HG03558 (cell line): ENCODE data around the gene SUV39H1.
"Not testable (repeated sequence)": the region's sequence is repeated elsewhere in the genome, so short reads cannot be mapped to it uniquely, and the experiment has no call there.

Source experiments
- ATAC-seq: cut with Tn5 transposase; IDR thresholded peaks from one replicate; pipeline ENCODE4 v1.9.1; 2021; ENCODE audit warnings: moderate number of reproducible peaks; ENCODE audit not compliant: unreplicated experiment; ENCODE audit errors: extremely low read depth

The SUV39H1 gene

GRCh38 chrX:48685416-48685815 is 11.1 kb upstream of the SUV39H1 start:
- ATAC-seq: no peak

- ATAC-seq: no peak
Measured at GRCh38 chrX:48688531-48689150, 7.9 kb upstream of the SUV39H1 start.

DNA sequence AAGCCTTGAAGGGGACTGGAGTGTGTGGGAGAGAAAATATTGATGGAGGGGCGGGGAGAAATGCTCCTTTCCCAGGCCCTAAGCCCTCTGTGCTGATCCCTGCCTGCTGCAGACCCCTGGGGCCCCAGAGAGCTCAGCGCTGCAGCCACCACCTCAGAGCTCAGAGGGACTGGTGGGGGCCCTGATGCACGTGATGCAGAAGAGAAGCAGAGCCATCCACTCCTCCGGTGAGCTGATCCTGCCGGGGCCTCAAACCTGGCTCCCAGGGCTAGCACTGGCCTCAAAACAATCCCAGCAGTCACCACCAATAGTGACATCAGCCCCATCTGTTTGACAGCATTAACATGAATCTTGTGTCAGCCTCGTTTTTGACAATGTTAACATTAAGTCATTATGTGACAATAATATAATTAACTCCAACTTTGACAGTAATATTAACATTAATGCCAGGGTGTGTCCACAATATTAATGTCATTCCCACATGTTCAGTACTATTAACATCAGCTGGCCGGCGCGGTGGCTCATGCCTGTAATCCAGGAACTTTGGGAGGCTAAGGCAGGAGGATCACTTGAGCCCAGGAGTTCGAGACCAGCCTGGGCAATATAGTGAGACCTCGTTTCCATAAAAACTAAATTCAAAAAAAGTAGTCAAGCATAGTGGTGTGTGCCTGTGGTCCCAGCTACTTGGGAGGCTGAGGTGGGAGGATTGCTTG is 7.2 kb upstream of the SUV39H1 start:
- ATAC-seq: no peak

- ATAC-seq: not testable (repeated sequence)
Measured at GRCh38 chrX:48691746-48692145, 4.8 kb upstream of the SUV39H1 start.

- ATAC-seq: no peak
Measured at GRCh38 chrX:48694776-48695533, 1.6 kb upstream of the SUV39H1 start.

- no peak for ATAC-seq
Measured at GRCh38 chrX:48695534-48695896, 1.0 kb upstream of the SUV39H1 start.

- ATAC-seq: no peak
Measured at GRCh38 chrX:48695925-48696300, 621 bp upstream of the SUV39H1 start.

- ATAC-seq: no peak
Measured at GRCh38 chrX:48696909-48697727, 584 bp downstream of the SUV39H1 start.

DNA sequence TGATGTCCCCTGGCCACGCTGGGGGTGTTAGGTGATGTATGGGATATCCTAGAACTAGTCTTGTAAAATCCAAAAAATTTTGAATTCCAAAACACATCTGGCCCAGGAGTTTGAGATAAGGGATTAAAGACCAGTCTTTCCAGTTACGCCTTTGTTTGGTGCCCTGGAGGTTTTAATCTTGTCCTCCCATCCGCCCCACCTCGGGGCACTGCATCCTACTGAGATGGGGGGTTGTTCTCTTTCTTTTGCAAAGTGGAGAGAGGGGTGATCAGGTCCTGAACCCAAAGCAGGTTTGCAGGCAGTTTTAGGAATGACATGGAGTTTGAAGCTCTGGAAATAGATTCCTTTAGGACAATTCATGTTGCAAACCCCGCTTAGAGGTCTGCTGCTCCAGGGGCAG is 1.8 kb downstream of the SUV39H1 start:
- no peak for ATAC-seq

DNA sequence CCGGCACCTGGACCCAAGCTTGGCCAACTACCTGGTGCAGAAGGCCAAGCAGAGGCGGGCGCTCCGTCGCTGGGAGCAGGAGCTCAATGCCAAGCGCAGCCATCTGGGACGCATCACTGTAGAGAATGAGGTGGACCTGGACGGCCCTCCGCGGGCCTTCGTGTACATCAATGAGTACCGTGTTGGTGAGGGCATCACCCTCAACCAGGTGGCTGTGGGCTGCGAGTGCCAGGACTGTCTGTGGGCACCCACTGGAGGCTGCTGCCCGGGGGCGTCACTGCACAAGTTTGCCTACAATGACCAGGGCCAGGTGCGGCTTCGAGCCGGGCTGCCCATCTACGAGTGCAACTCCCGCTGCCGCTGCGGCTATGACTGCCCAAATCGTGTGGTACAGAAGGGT is 3.7 kb downstream of the SUV39H1 start:
- ATAC-seq: no peak

DNA sequence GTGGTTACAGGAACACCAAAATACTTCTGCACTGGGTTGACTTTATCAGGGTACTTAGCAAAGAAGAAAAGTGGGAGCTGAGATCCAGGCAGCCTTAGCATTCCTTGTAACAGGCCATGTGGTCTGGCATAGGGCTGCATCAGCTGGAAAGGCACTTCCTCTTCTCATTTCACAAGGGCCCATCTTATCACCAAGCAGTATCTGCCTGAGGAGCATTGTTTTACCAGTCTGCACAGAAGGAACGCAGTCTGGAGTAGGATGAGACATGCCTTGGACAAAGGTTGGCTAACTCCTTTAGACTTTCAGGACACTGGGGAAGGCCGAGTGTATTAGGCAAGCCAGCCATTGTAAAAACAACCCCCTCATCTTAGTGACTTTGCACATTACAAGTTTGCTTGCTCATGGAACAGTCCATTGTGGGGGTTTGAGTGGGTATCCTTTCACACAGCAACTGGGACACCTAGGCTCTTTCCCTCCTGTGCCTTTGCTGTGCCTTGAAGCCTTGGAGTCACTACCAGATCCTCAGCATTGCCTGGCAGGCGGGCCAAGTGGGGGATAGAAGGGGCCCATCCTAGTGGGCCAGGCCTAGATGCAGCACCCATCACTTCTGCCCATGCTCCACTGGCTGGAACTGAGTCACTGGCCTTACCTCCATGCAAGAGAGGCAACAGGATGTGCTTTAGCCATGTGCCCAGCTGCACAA is 4.6 kb downstream of the SUV39H1 start:
- no peak for ATAC-seq

DNA sequence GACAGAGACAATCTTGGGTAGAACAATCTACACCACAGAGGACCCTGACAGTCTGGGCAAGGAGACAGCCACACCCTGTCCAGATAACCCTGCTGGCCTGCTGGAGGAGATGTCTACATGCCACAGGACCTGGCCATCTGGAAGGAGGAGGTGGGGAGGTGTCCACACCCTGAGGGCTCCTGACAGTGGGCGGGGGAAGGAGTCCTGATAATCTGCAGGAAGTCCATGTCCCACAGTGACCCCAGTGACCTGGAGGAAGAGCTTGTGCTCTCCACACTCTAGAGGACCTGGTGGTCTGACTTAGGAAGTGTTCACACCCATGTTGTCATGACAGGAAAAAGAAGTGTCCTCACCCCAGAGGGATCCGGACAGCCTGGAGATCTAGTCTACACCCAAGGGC is 5.5 kb downstream of the SUV39H1 start:
- ATAC-seq: no peak

GRCh38 chrX:48702716-48703115 is 6.2 kb downstream of the SUV39H1 start:
- ATAC-seq: no peak

DNA sequence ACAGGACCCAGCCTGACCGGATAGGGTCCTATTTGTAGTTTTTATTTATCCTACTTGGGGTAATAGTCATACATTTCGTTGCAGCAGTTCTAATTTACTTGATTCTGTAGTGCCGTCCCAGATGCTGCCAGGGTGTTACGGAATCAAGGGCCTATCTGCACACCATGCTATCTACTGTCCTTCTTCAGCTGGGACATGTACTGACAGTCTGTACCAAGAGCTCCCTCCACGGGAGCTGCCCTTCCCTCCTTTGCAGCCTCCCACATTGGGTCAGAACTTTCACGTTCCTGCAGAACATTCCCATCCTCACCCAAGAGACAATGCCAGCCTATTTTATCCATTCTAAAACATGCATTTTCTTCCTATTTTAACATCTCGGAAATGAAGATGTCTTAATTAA is 6.7 kb downstream of the SUV39H1 start:
- no peak for ATAC-seq

GRCh38 chrX:48703642-48704481 is 7.3 kb downstream of the SUV39H1 start:
- ATAC-seq: no peak

DNA sequence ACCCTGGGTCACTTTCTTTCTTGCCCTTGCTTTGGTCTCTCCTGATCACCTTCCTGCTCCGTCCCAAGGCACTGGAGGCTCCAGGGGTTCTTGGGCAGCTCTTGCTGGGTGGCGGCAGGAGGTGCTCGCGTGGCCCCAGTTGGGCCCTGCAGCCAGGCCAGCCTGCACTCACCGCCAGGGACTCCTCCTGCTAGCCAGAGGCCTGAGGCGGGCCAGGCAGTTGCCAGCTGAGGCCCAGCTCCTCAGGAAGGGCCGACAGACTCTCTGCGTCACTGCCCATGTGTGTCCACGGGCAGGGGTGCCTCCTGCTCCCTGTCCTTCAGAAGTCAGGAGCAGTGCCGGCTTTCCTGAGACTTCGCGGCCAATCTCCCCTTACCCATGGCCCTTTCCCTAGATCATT is 9.3 kb downstream of the SUV39H1 start:
- no peak for ATAC-seq

DNA sequence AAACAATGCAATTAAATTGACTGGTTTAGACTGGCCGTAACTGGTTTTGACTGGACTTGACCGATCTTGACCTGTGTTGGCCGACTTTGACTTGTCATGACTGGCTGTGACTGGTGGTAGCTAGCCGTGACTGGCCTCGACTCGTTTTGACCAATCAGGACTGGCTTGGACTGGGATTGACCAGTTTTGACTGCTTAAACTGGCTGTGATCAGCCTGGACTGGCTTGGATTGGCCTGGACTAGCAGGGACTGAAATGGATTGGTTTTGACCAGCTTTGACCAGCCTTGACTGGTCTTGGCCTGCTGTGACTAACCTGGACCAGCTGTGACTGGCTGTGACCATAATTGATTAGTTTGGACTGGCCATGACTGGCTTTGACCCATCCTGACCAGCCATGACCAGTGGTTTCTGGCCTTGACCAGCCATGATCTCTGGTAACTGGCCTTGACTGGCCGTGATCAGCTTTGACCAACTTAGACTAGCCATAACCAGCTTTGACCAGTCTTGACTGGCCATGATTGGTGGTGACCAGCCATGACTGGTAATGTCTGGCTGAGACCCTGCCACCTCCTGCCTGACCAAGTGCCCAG is 13.1 kb downstream of the SUV39H1 start:
- no peak for ATAC-seq

- ATAC-seq: no peak
Measured at GRCh38 chrX:48711162-48711928, 14.8 kb downstream of the SUV39H1 start.
